ENCODE results near the gene PLCB1. TPM values are rescaled to one million over a fixed set of nuclear protein-coding genes. Genes with fewer than 3 reads are reported as not detected.
"Not testable (repeated sequence)": the region's sequence is repeated elsewhere in the genome, so short reads cannot be mapped to it uniquely, and the experiment has no call there.

The PLCB1 gene
- polyA plus RNA-seq, 4 donors: 1.8 to 5.4 (median 2.0) TPM

DNA sequence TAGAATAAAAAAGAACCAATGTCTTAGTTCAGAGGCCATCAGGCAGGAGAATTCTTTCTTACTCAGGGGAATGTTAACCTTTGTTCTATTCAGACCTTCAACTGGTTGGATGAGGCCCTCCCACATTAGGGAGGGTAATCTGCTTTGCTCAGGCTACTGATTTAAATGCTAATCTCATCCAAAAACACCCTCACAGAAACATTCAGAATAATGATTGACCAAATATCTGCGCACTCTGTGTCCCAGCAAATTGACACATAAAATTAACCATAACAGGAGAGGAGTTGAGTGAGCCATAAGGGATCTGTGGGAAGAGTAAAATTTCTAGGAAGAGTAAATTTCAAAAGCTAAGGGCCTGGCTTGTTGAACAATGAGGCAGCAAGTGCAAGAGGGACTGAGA lies 702.8 kb downstream of the PLCB1 start:
- Histone ChIP-seq H3K9me3 (ENCODE audit: control insufficient read depth in 2 of 2, insufficient read depth in 1 of 2, low read depth in 1 of 2, low read length in 1 of 2) (no peaks in the 10 kb centered on the region), H3K27ac (ENCODE audit: low read depth in 1 of 3, low read length in 2 of 3) (no peak overlapping the region), H3K4me1 (ENCODE audit: control insufficient read depth in 3 of 3, insufficient read depth in 2 of 3, low read depth in 1 of 3, low read length in 2 of 3) (no peaks in the 10 kb centered on the region), H3K36me3 (ENCODE audit: control insufficient read depth in 3 of 3, insufficient read depth in 2 of 3, low read depth in 1 of 3, low read length in 3 of 3) (no peaks in the 10 kb centered on the region), H3K27me3 (ENCODE audit: control insufficient read depth in 3 of 3, insufficient read depth in 3 of 3, low read length in 3 of 3) (no peaks in the 10 kb centered on the region), H3K4me3 (ENCODE audit: low read depth in 1 of 3, low read length in 3 of 3) (no peak overlapping the region)
- FAIRE-seq (no peak), DNase-seq (no peak)
- 64 to 87% (median 69%) methylated on average over 1 of the region's 1 CpG for WGBS, 3 donors

DNA sequence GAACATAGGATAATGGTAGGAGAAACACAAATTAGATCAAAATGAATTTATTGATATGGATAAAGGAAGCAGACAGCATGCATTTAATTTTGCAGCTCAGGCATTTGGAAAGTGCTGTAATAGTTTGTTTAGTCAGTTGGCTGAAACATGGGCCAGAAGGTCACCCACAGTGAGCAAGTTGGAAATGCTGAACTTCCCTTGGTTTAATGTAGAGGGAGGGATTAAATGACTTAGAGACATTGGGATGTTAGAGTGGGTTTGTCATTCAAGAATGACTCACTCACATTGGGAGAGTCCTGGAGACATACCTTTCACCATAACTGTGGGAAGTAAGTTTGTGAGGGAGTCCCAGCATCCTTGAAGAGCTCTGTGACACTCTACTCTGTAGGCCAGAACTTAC lies 705.3 kb downstream of the PLCB1 start:
- no peaks in the 10 kb centered on the region for H3K36me3 ChIP-seq (ENCODE audit: control insufficient read depth in 3 of 3, insufficient read depth in 2 of 3, low read depth in 1 of 3, low read length in 3 of 3)
- H3K4me1 ChIP-seq (ENCODE audit: control insufficient read depth in 3 of 3, insufficient read depth in 2 of 3, low read depth in 1 of 3, low read length in 2 of 3): no peaks in the 10 kb centered on the region
- no peaks in the 10 kb centered on the region for H3K9me3 ChIP-seq (ENCODE audit: control insufficient read depth in 2 of 2, insufficient read depth in 1 of 2, low read depth in 1 of 2, low read length in 1 of 2)
- no peak for DNase-seq
- FAIRE-seq: no peak
- H3K27ac ChIP-seq (ENCODE audit: low read depth in 1 of 3, low read length in 2 of 3): no peak overlapping the region
- H3K27me3 ChIP-seq (ENCODE audit: control insufficient read depth in 3 of 3, insufficient read depth in 3 of 3, low read length in 3 of 3): no peaks in the 10 kb centered on the region
- no peak overlapping the region for H3K4me3 ChIP-seq (ENCODE audit: low read depth in 1 of 3, low read length in 3 of 3)

GRCh38 chr20:8842525-8842924 lies 710.5 kb downstream of the PLCB1 start:
- Histone ChIP-seq H3K4me1 (ENCODE audit: control insufficient read depth in 3 of 3, insufficient read depth in 2 of 3, low read depth in 1 of 3, low read length in 2 of 3) (no peaks in the 10 kb centered on the region), H3K4me3 (ENCODE audit: low read depth in 1 of 3, low read length in 3 of 3) (no peak overlapping the region), H3K9me3 (ENCODE audit: control insufficient read depth in 2 of 2, insufficient read depth in 1 of 2, low read depth in 1 of 2, low read length in 1 of 2) (no peaks in the 10 kb centered on the region), H3K27me3 (ENCODE audit: control insufficient read depth in 3 of 3, insufficient read depth in 3 of 3, low read length in 3 of 3) (no peaks in the 10 kb centered on the region), H3K36me3 (ENCODE audit: control insufficient read depth in 3 of 3, insufficient read depth in 2 of 3, low read depth in 1 of 3, low read length in 3 of 3) (no peaks in the 10 kb centered on the region), H3K27ac (ENCODE audit: low read depth in 1 of 3, low read length in 2 of 3) (no peak overlapping the region)
- FAIRE-seq (no peak), DNase-seq (no peak)
- WGBS, 3 donors: 80 to 88% (median 85%) methylated on average over 13 of the region's 13 CpGs

DNA sequence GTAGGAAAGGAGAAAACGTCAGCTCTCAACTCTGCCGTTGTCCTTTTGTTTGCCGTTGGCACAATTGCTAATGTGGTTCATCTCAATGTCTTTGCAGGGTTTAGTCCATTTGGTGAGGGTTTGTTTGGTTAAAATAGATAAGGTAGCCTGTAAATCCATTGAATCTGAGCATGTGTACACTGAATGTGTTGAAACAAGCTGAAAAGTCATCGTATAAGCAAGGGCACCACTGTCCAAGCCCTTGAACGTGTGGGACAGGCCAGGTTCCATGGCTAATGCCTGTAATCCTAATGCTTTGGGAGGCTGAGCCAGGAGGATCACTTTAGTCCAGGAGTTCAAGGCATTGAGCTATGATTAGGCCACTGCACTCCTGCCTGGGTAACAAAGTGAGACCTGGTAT lies 712.1 kb downstream of the PLCB1 start:
- FAIRE-seq (no peak), DNase-seq (no peak)
- H3K36me3 ChIP-seq (ENCODE audit: control insufficient read depth in 3 of 3, insufficient read depth in 2 of 3, low read depth in 1 of 3, low read length in 3 of 3): no peaks in the 10 kb centered on the region
- H3K9me3 ChIP-seq (ENCODE audit: control insufficient read depth in 2 of 2, insufficient read depth in 1 of 2, low read depth in 1 of 2, low read length in 1 of 2): no peaks in the 10 kb centered on the region
- WGBS, 3 donors: 88 to 91% (median 88%) methylated on average over 5 of the region's 5 CpGs
- H3K27ac ChIP-seq (ENCODE audit: low read depth in 1 of 3, low read length in 2 of 3): no peak overlapping the region
- no peaks in the 10 kb centered on the region for H3K4me1 ChIP-seq (ENCODE audit: control insufficient read depth in 3 of 3, insufficient read depth in 2 of 3, low read depth in 1 of 3, low read length in 2 of 3)
- no peak overlapping the region for H3K4me3 ChIP-seq (ENCODE audit: low read depth in 1 of 3, low read length in 3 of 3)
- no peaks in the 10 kb centered on the region for H3K27me3 ChIP-seq (ENCODE audit: control insufficient read depth in 3 of 3, insufficient read depth in 3 of 3, low read length in 3 of 3)

- Histone ChIP-seq H3K27ac (ENCODE audit: low read depth in 1 of 3, low read length in 2 of 3) (no peak overlapping the region), H3K4me3 (ENCODE audit: low read depth in 1 of 3, low read length in 3 of 3) (no peak overlapping the region), H3K27me3 (ENCODE audit: control insufficient read depth in 3 of 3, insufficient read depth in 3 of 3, low read length in 3 of 3) (no peaks in the 10 kb centered on the region), H3K9me3 (ENCODE audit: control insufficient read depth in 2 of 2, insufficient read depth in 1 of 2, low read depth in 1 of 2, low read length in 1 of 2) (no peaks in the 10 kb centered on the region), H3K4me1 (ENCODE audit: control insufficient read depth in 3 of 3, insufficient read depth in 2 of 3, low read depth in 1 of 3, low read length in 2 of 3) (peaks cover 0 to 5% (median 0%) of the 10 kb centered on the region in 3 donors), H3K36me3 (ENCODE audit: control insufficient read depth in 3 of 3, insufficient read depth in 2 of 3, low read depth in 1 of 3, low read length in 3 of 3) (no peaks in the 10 kb centered on the region)
- DNase-seq: no peak
- no peak for FAIRE-seq
- WGBS, 3 donors: 93 to 96% (median 95%) methylated on average over 7 of the region's 7 CpGs
These were observed 717.9 kb downstream of the PLCB1 start for GRCh38 chr20:8849990-8850389.

- H3K27me3 ChIP-seq (ENCODE audit: control insufficient read depth in 3 of 3, insufficient read depth in 3 of 3, low read length in 3 of 3): no peaks in the 10 kb centered on the region
- no peaks in the 10 kb centered on the region for H3K9me3 ChIP-seq (ENCODE audit: control insufficient read depth in 2 of 2, insufficient read depth in 1 of 2, low read depth in 1 of 2, low read length in 1 of 2)
- FAIRE-seq: no peak
- WGBS, 3 donors: 65 to 85% (median 77%) methylated on average over 1 of the region's 1 CpG
- no peaks in the 10 kb centered on the region for H3K36me3 ChIP-seq (ENCODE audit: control insufficient read depth in 3 of 3, insufficient read depth in 2 of 3, low read depth in 1 of 3, low read length in 3 of 3)
- H3K4me1 ChIP-seq (ENCODE audit: control insufficient read depth in 3 of 3, insufficient read depth in 2 of 3, low read depth in 1 of 3, low read length in 2 of 3): peaks cover 0 to 5% (median 0%) of the 10 kb centered on the region in 3 donors
- H3K27ac ChIP-seq (ENCODE audit: low read depth in 1 of 3, low read length in 2 of 3): no peak overlapping the region
- no peak for DNase-seq
- no peak overlapping the region for H3K4me3 ChIP-seq (ENCODE audit: low read depth in 1 of 3, low read length in 3 of 3)
These were observed 719.4 kb downstream of the PLCB1 start for GRCh38 chr20:8851446-8851845.

- not testable (repeated sequence) for H3K27ac ChIP-seq (ENCODE audit: low read depth in 1 of 3, low read length in 2 of 3); H3K4me3 ChIP-seq (ENCODE audit: low read depth in 1 of 3, low read length in 3 of 3); H3K4me1 ChIP-seq (ENCODE audit: control insufficient read depth in 3 of 3, insufficient read depth in 2 of 3, low read depth in 1 of 3, low read length in 2 of 3); H3K9me3 ChIP-seq (ENCODE audit: control insufficient read depth in 2 of 2, insufficient read depth in 1 of 2, low read depth in 1 of 2, low read length in 1 of 2); H3K27me3 ChIP-seq (ENCODE audit: control insufficient read depth in 3 of 3, insufficient read depth in 3 of 3, low read length in 3 of 3); H3K36me3 ChIP-seq (ENCODE audit: control insufficient read depth in 3 of 3, insufficient read depth in 2 of 3, low read depth in 1 of 3, low read length in 3 of 3); DNase-seq; FAIRE-seq
- 77 to 86% (median 84%) methylated on average over 2 of the region's 2 CpGs for WGBS, 3 donors
These were observed 719.9 kb downstream of the PLCB1 start for GRCh38 chr20:8851919-8852318.

GRCh38 chr20:8853211-8853610 lies 721.1 kb downstream of the PLCB1 start:
- not testable (repeated sequence) for H3K27ac ChIP-seq (ENCODE audit: low read depth in 1 of 3, low read length in 2 of 3); H3K4me3 ChIP-seq (ENCODE audit: low read depth in 1 of 3, low read length in 3 of 3); H3K9me3 ChIP-seq (ENCODE audit: control insufficient read depth in 2 of 2, insufficient read depth in 1 of 2, low read depth in 1 of 2, low read length in 1 of 2); H3K27me3 ChIP-seq (ENCODE audit: control insufficient read depth in 3 of 3, insufficient read depth in 3 of 3, low read length in 3 of 3); DNase-seq; H3K4me1 ChIP-seq (ENCODE audit: control insufficient read depth in 3 of 3, insufficient read depth in 2 of 3, low read depth in 1 of 3, low read length in 2 of 3); H3K36me3 ChIP-seq (ENCODE audit: control insufficient read depth in 3 of 3, insufficient read depth in 2 of 3, low read depth in 1 of 3, low read length in 3 of 3)
- WGBS, 3 donors: 69 to 83% (median 82%) methylated on average over 3 of the region's 3 CpGs
- FAIRE-seq: peak; percentile 19

GRCh38 chr20:8853805-8854338 lies 721.8 kb downstream of the PLCB1 start:
- H3K9me3 ChIP-seq (ENCODE audit: control insufficient read depth in 2 of 2, insufficient read depth in 1 of 2, low read depth in 1 of 2, low read length in 1 of 2): peaks cover 0 to 5% of the 10 kb centered on the region in 2 donors
- H3K4me1 ChIP-seq (ENCODE audit: control insufficient read depth in 3 of 3, insufficient read depth in 2 of 3, low read depth in 1 of 3, low read length in 2 of 3): peaks cover 0 to 5% (median 0%) of the 10 kb centered on the region in 3 donors
- no peak overlapping the region for H3K4me3 ChIP-seq (ENCODE audit: low read depth in 1 of 3, low read length in 3 of 3)
- no peaks in the 10 kb centered on the region for H3K36me3 ChIP-seq (ENCODE audit: control insufficient read depth in 3 of 3, insufficient read depth in 2 of 3, low read depth in 1 of 3, low read length in 3 of 3)
- no peak overlapping the region for H3K27ac ChIP-seq (ENCODE audit: low read depth in 1 of 3, low read length in 2 of 3)
- H3K27me3 ChIP-seq (ENCODE audit: control insufficient read depth in 3 of 3, insufficient read depth in 3 of 3, low read length in 3 of 3): no peaks in the 10 kb centered on the region
- FAIRE-seq (no peak), DNase-seq (peak; percentile 62 to 81)
- 19 to 25% (median 24%) methylated on average over 6 of the region's 6 CpGs for WGBS, 3 donors
